ENCODE measurements around the gene ZCCHC3.

Gene ZCCHC3

GRCh38 chr20:301886-302848 lies 4.8 kb downstream of the ZCCHC3 start:
- TF ChIP-seq CTCF (IDR thresholded peaks at IDR 0.05; ENCODE audit: extremely low read depth, insufficient read depth, missing control alignments): no peak

GRCh38 chr20:305745-306144 lies 8.4 kb downstream of the ZCCHC3 start:
- in situ Hi-C loops (cut with MboI; ENCODE audit: low pct_unique_long_range_greater_than_20kb, low sequenced_read_pairs, unreplicated experiment): no loop called here
- DNase-seq (ENCODE audit: low spot score): no peak
- no peak for TF ChIP-seq CTCF (IDR thresholded peaks at IDR 0.05; ENCODE audit: extremely low read depth, insufficient read depth, missing control alignments)

More at GRCh38 chr20:301886-302848, 4.8 kb downstream of the ZCCHC3 start:
- in situ Hi-C loops (cut with MboI; ENCODE audit: low pct_unique_long_range_greater_than_20kb, low sequenced_read_pairs, unreplicated experiment): no loop called here
- DNase-seq (ENCODE audit: low spot score): no peak

GRCh38 chr20:308427-309038 lies 11.2 kb downstream of the ZCCHC3 start:
- in situ Hi-C loops (cut with MboI; ENCODE audit: low pct_unique_long_range_greater_than_20kb, low sequenced_read_pairs, unreplicated experiment): no loop called here
- no peak for TF ChIP-seq CTCF (IDR thresholded peaks at IDR 0.05; ENCODE audit: extremely low read depth, insufficient read depth, missing control alignments)
- no peak for DNase-seq (ENCODE audit: low spot score)

- in situ Hi-C loops (cut with MboI; ENCODE audit: low pct_unique_long_range_greater_than_20kb, low sequenced_read_pairs, unreplicated experiment): no loop called here
- no peak for DNase-seq (ENCODE audit: low spot score)
- TF ChIP-seq CTCF (IDR thresholded peaks at IDR 0.05; ENCODE audit: extremely low read depth, insufficient read depth, missing control alignments): no peak
Observed at GRCh38 chr20:309306-309840, 12.0 kb downstream of the ZCCHC3 start.

GRCh38 chr20:309841-310644 lies 12.7 kb downstream of the ZCCHC3 start:
- no peak for TF ChIP-seq CTCF (IDR thresholded peaks at IDR 0.05; ENCODE audit: extremely low read depth, insufficient read depth, missing control alignments)
- in situ Hi-C loops (cut with MboI; ENCODE audit: low pct_unique_long_range_greater_than_20kb, low sequenced_read_pairs, unreplicated experiment): no loop called here
- DNase-seq (ENCODE audit: low spot score): peak; percentile 93

GRCh38 chr20:310645-311044 lies 13.3 kb downstream of the ZCCHC3 start:
- no peak for TF ChIP-seq CTCF (IDR thresholded peaks at IDR 0.05; ENCODE audit: extremely low read depth, insufficient read depth, missing control alignments)
- DNase-seq (ENCODE audit: low spot score): no peak
- in situ Hi-C loops (cut with MboI; ENCODE audit: low pct_unique_long_range_greater_than_20kb, low sequenced_read_pairs, unreplicated experiment): no loop called here

Data from GM13977 (cell line).